Naive thymus-derived CD4-positive, alpha-beta T cell (primary cell): ENCODE results near the gene GPR55. TPM values are rescaled to one million over a fixed set of nuclear protein-coding genes. Genes with fewer than 3 reads are reported as not detected.

Source experiments
- ATAC-seq: fragments of 150-1000 bp; cut with Tn5 transposase; 2 replicates; pipeline ENCODE4 v1.10.0; 2021; ENCODE audit warnings: mild to moderate bottlenecking, moderate library complexity
- CTCF ChIA-PET: fragments of 350-600 bp; sonication (Branson Sonifier 250); formaldehyde crosslinking; loops from one replicate; lab custom pipeline; 2021; ENCODE audit warnings: antibody characterized with exemption; lab: Charles Lee
- POLR2A ChIA-PET: fragments of 350-600 bp; sonication (Branson Sonifier 250); formaldehyde crosslinking; loops from one replicate; lab custom pipeline; 2021; ENCODE audit warnings: antibody characterized with exemption, inconsistent platforms; lab: Charles Lee
- DNase-seq, 9 donors: peaks; one replicate each; pipeline versions ENCODE4 v3.0.0 to v3.0.0-alpha.2; 2020 to 2022; ENCODE audit warnings: mixed read lengths in 1 of 9
- H3K27ac ChIP-seq: one replicate; pipeline ENCODE4 v1.7.0; 2013; ENCODE audit warnings: mild to moderate bottlenecking, low read depth, low read length, moderate library complexity
- H3K27me3 ChIP-seq, 2 donors: one replicate each; pipeline ENCODE4 v1.7.0; 2013; ENCODE audit warnings: low read length in 2 of 2, mild to moderate bottlenecking in 2 of 2, moderate library complexity in 2 of 2; ENCODE audit not compliant: control insufficient read depth in 2 of 2, insufficient read depth in 2 of 2
- H3K36me3 ChIP-seq, 3 experiments: 1 replicate in 2 of 3; 2 replicates in 1 of 3; pipeline ENCODE4 v1.7.0; 2013; ENCODE audit warnings: low read length in 3 of 3, mild to moderate bottlenecking in 3 of 3, moderate library complexity in 1 of 3; ENCODE audit not compliant: insufficient read depth in 3 of 3, control insufficient read depth in 2 of 3
- H3K4me1 ChIP-seq, 2 donors: one replicate each; pipeline ENCODE4 v1.7.0; 2013; ENCODE audit warnings: low read length in 2 of 2, mild to moderate bottlenecking in 2 of 2, moderate library complexity in 1 of 2; ENCODE audit not compliant: control insufficient read depth in 2 of 2, insufficient read depth in 2 of 2
- H3K4me3 ChIP-seq: 2 replicates; pipeline ENCODE4 v1.7.0; 2013; ENCODE audit warnings: mild to moderate bottlenecking, low read length
- H3K9me3 ChIP-seq, 3 experiments: 1 replicate in 2 of 3; 2 replicates in 1 of 3; pipeline ENCODE4 v1.7.0; 2013; ENCODE audit warnings: low read length in 3 of 3; ENCODE audit not compliant: control insufficient read depth in 2 of 3
- H3K27ac Mint-ChIP-seq, 9 donors: one replicate each; pipeline ENCODE4 v1.8.0; 2020 to 2022; ENCODE audit warnings: mixed read lengths in 9 of 9, mild to moderate bottlenecking in 8 of 9, moderate library complexity in 5 of 9, inconsistent platforms in 2 of 9
- H3K27me3 Mint-ChIP-seq, 5 donors: one replicate each; pipeline ENCODE4 v1.8.0; 2021 to 2022; ENCODE audit warnings: mixed read lengths in 5 of 5, mild to moderate bottlenecking in 1 of 5
- H3K36me3 Mint-ChIP-seq, 5 donors: one replicate each; pipeline ENCODE4 v1.8.0; 2020 to 2022; ENCODE audit warnings: mixed read lengths in 5 of 5, mild to moderate bottlenecking in 3 of 5, inconsistent platforms in 1 of 5
- H3K4me1 Mint-ChIP-seq, 7 donors: one replicate each; pipeline ENCODE4 v1.8.0; 2020 to 2022; ENCODE audit warnings: mixed read lengths in 7 of 7, mild to moderate bottlenecking in 3 of 7, inconsistent platforms in 1 of 7
- H3K4me3 Mint-ChIP-seq, 10 donors: one replicate each; pipeline ENCODE4 v1.8.0; 2020 to 2022; ENCODE audit warnings: mild to moderate bottlenecking in 10 of 10, mixed read lengths in 10 of 10, moderate library complexity in 6 of 10, inconsistent platforms in 2 of 10
- H3K9me3 Mint-ChIP-seq, 11 donors: one replicate each; pipeline ENCODE4 v1.8.0; 2020 to 2022; ENCODE audit warnings: mixed read lengths in 11 of 11, mild to moderate bottlenecking in 4 of 11, inconsistent platforms in 1 of 11, moderate library complexity in 1 of 11
- intact Hi-C, 2 donors: fragments of 100-400 bp; cut with micrococcal nuclease; formaldehyde crosslinking; loops; one replicate each; pipeline ENCODE4 v1.15.1; 2023
- polyA plus RNA-seq, 2 donors: library from polyadenylated mRNA; unstranded; fragments of 300-500 nt; fragmentation: Illumina TruSeq; gene quantifications; one replicate each; pipeline ENCODE4 v1.2.3, GENCODE V29; 2021
- total RNA-seq, 6 experiments: library from RNA in 5 of 6; stranded (reverse) in 5 of 6; gene quantifications; 1 replicate in 5 of 6; 2 replicates in 1 of 6; pipeline ENCODE4 v1.2.3 and lab custom pipeline; 2021 to 2026

The GPR55 gene
- total and polyA plus RNA-seq, 7 experiments from 2014 or later = 1.3 to 8.8 (median 1.6) TPM

GRCh38 chr2:230864605-230865306 lies 60.3 kb downstream of the GPR55 start, which contains the start of gene ITM2C:
TSS of gene ITM2C (plus strand) at chr2:230864942. CDS start at chr2:230865026, 84 bp downstream.
- peaks cover 24 to 27% of the 10 kb centered on the region in 2 donors for H3K4me1 ChIP-seq

DNA sequence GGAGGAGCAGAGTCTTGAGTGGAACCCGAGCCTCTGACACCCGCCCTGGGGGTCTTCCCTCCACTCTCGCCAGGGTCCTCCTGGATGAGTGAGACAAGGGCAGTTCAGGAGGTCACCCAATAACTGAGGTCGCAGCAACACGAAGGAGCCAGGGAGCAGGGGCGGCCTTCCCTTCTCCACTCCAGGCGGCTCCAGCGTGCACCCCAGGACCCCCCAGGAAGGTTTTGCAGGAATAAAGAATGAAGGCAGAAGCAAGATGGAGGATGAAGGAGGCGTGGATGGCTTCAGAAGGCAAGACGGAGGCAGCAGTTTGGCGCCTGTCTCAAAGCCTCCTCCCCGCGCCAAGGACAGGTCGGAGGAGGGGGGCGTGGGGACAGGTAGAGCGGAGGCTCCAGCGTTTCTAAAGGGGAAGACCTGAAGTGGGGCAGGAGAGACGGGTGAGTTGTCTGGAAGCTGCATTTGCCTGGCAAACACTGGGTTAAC lies 60.9 kb downstream of the GPR55 start:
- Mint-ChIP-seq H3K9me3 (no peaks in the 10 kb centered on the region), H3K4me1 (peaks cover 24 to 50% (median 46%) of the 10 kb centered on the region in 7 donors), H3K4me3 (peak overlapping the region; percentile 77 to 98 (median 94)), H3K27ac (peak overlapping the region; percentile 28 to 92 (median 81)), H3K27me3 (peaks cover 0 to 69% (median 5%) of the 10 kb centered on the region in 5 donors), H3K36me3 (no peaks in the 10 kb centered on the region)
- H3K27me3 ChIP-seq = no peaks in the 10 kb centered on the region
- no peak for DNase-seq
- peaks cover 0 to 4% (median 0%) of the 10 kb centered on the region in 3 experiments for H3K36me3 ChIP-seq
- intact Hi-C loops = loop anchor here in 1 of 2 donors (1.0 to 2.0 kb wide), 6 partner anchors 16 to 193 kb away; partner anchors contain the start of gene PSMD1
- ChIA-PET POLR2A (no interaction called here), CTCF (interaction anchor here (0.9 to 1.0 kb wide), 3 partner anchors 9 to 40 kb away, joined by 3 to 9 read pairs (median 3); no protein-coding TSS in a partner anchor)
- no peak for ATAC-seq
- peaks cover 24 to 27% of the 10 kb centered on the region in 2 donors for H3K4me1 ChIP-seq
- peak overlapping the region; percentile 8 for H3K27ac ChIP-seq
- peak overlapping the region; percentile 65 for H3K4me3 ChIP-seq
- no peaks in the 10 kb centered on the region for H3K9me3 ChIP-seq

More at GRCh38 chr2:230864605-230865306, 60.3 kb downstream of the GPR55 start, which contains the start of gene ITM2C:
- DNase-seq (peak; percentile 67 to 78 (median 75)), ATAC-seq (peak; percentile 92)
- Histone ChIP-seq H3K4me3 (peak within 1 kb of the TSS; percentile 66), H3K36me3 (peaks cover 0 to 4% (median 0%) of the 10 kb centered on the region in 3 experiments), H3K27me3 (no peaks in the 10 kb centered on the region), H3K27ac (peak within 1 kb of the TSS; percentile 54), H3K9me3 (no peaks in the 10 kb centered on the region)
- Mint-ChIP-seq H3K27me3 (peaks cover 0 to 64% (median 2%) of the 10 kb centered on the region in 5 donors), H3K27ac (peak within 1 kb of the TSS; percentile 28 to 92 (median 81)), H3K9me3 (no peaks in the 10 kb centered on the region), H3K4me3 (peak within 1 kb of the TSS; percentile 77 to 98 (median 94)), H3K36me3 (no peaks in the 10 kb centered on the region), H3K4me1 (peaks cover 24 to 50% (median 46%) of the 10 kb centered on the region in 7 donors)
- intact Hi-C loops = loop anchor here in 1 of 2 donors (1.0 to 2.0 kb wide), 6 partner anchors 16 to 192 kb away; partner anchors contain the start of gene PSMD1
- ChIA-PET POLR2A (interaction anchor here (0.6 to 0.8 kb wide), 2 partner anchors 8 to 142 kb away, joined by 3 read pairs; no protein-coding TSS in a partner anchor), CTCF (interaction anchor here (0.7 to 1.0 kb wide), 4 partner anchors 10 to 49 kb away, joined by 3 to 9 read pairs (median 3); no protein-coding TSS in a partner anchor)

- Mint-ChIP-seq H3K4me3 (peak overlapping the region; percentile 59 to 98 (median 93)), H3K27me3 (peaks cover 0 to 70% (median 5%) of the 10 kb centered on the region in 5 donors), H3K9me3 (no peaks in the 10 kb centered on the region), H3K4me1 (peaks cover 24 to 45% (median 41%) of the 10 kb centered on the region in 7 donors), H3K36me3 (no peaks in the 10 kb centered on the region), H3K27ac (peak overlapping the region in 6 of 9 donors; percentile 35 to 90 (median 59))
- intact Hi-C loops = loop anchor here in 1 of 2 donors (1.0 to 2.0 kb wide), 6 partner anchors 15 to 193 kb away; partner anchors contain the start of gene PSMD1
- DNase-seq = no peak
- ATAC-seq = no peak
- ChIA-PET CTCF (interaction anchor here (0.7 kb wide), 1 partner anchor 124 kb away, joined by 3 read pairs; no protein-coding TSS in a partner anchor), POLR2A (interaction anchor here (0.6 kb wide), 1 partner anchor 16 kb away, joined by 3 read pairs; no protein-coding TSS in a partner anchor)
- Histone ChIP-seq H3K9me3 (no peaks in the 10 kb centered on the region), H3K36me3 (peaks cover 0 to 4% (median 0%) of the 10 kb centered on the region in 3 experiments), H3K27ac (no peak overlapping the region), H3K4me1 (peaks cover 24 to 27% of the 10 kb centered on the region in 2 donors), H3K4me3 (peak overlapping the region; percentile 65), H3K27me3 (no peaks in the 10 kb centered on the region)
These were observed 61.5 kb downstream of the GPR55 start for GRCh38 chr2:230863442-230864121.

- no peak overlapping the region for H3K4me3 ChIP-seq
- no peak overlapping the region for H3K27ac ChIP-seq
- ATAC-seq = no peak
- ChIA-PET CTCF (interaction anchor here (0.7 kb wide), 1 partner anchor 125 kb away, joined by 3 read pairs; no protein-coding TSS in a partner anchor), POLR2A (interaction anchor here (0.6 kb wide), 1 partner anchor 16 kb away, joined by 3 read pairs; no protein-coding TSS in a partner anchor)
- H3K36me3 ChIP-seq = peaks cover 0 to 4% (median 0%) of the 10 kb centered on the region in 3 experiments
- H3K4me1 Mint-ChIP-seq = peaks cover 24 to 43% (median 41%) of the 10 kb centered on the region in 7 donors
- intact Hi-C loops = no loop called here
- H3K4me3 Mint-ChIP-seq = peak overlapping the region in 9 of 10 donors; percentile 9 to 98 (median 89)
- H3K27me3 Mint-ChIP-seq = peaks cover 2 to 72% (median 5%) of the 10 kb centered on the region in 5 donors
- no peaks in the 10 kb centered on the region for H3K27me3 ChIP-seq
- H3K9me3 Mint-ChIP-seq = no peaks in the 10 kb centered on the region
- peaks cover 24 to 27% of the 10 kb centered on the region in 2 donors for H3K4me1 ChIP-seq
- no peaks in the 10 kb centered on the region for H3K9me3 ChIP-seq
- DNase-seq = no peak
- H3K27ac Mint-ChIP-seq = peak overlapping the region in 2 of 9 donors; percentile 20 to 81
- no peaks in the 10 kb centered on the region for H3K36me3 Mint-ChIP-seq
These were observed 62.0 kb downstream of the GPR55 start for GRCh38 chr2:230863031-230863430.

GRCh38 chr2:230862292-230862691 lies 62.8 kb downstream of the GPR55 start:
- Histone ChIP-seq H3K27me3 (no peaks in the 10 kb centered on the region), H3K4me1 (peaks cover 24 to 27% of the 10 kb centered on the region in 2 donors), H3K27ac (no peak overlapping the region), H3K4me3 (no peak overlapping the region), H3K9me3 (no peaks in the 10 kb centered on the region), H3K36me3 (peaks cover 0 to 4% (median 0%) of the 10 kb centered on the region in 3 experiments)
- CTCF ChIA-PET = interaction anchor here (1.1 to 1.5 kb wide), 2 partner anchors 14 to 125 kb away, joined by 3 to 11 read pairs; no protein-coding TSS in a partner anchor
- peak overlapping the region in 3 of 9 donors; percentile 20 to 56 (median 34) for H3K27ac Mint-ChIP-seq
- ATAC-seq (no peak), DNase-seq (no peak)
- POLR2A ChIA-PET = interaction anchor here (0.7 kb wide), 1 partner anchor 9 kb away, joined by 4 read pairs; no protein-coding TSS in a partner anchor
- H3K9me3 Mint-ChIP-seq = no peaks in the 10 kb centered on the region
- peaks cover 24 to 42% (median 41%) of the 10 kb centered on the region in 7 donors for H3K4me1 Mint-ChIP-seq
- peak overlapping the region in 4 of 10 donors; percentile 10 to 98 (median 68) for H3K4me3 Mint-ChIP-seq
- H3K27me3 Mint-ChIP-seq = peaks cover 5 to 77% (median 10%) of the 10 kb centered on the region in 5 donors
- intact Hi-C loops = no loop called here
- H3K36me3 Mint-ChIP-seq = no peaks in the 10 kb centered on the region
